ENCODE data around the gene PTCD1.

The PTCD1 gene

GRCh38 chr7:99404235-99404976, 34.2 kb downstream of the PTCD1 start:
- no peak for TF ChIP-seq CTCF (IDR thresholded peaks at IDR 0.05; ENCODE audit: insufficient read depth, low read depth, low read length, missing control alignments)
- no peak overlapping the region for H3K4me3 ChIP-seq (ENCODE audit: low read depth, low read length)
- DNase-seq (ENCODE audit: low read depth): no peak

- H3K4me3 ChIP-seq (ENCODE audit: low read depth, low read length): no peak overlapping the region
- TF ChIP-seq CTCF (IDR thresholded peaks at IDR 0.05; ENCODE audit: insufficient read depth, low read depth, low read length, missing control alignments): no peak
- no peak for DNase-seq (ENCODE audit: low read depth)
Measured at GRCh38 chr7:99403764-99404163, 34.8 kb downstream of the PTCD1 start.

- no peak for TF ChIP-seq CTCF (IDR thresholded peaks at IDR 0.05; ENCODE audit: insufficient read depth, low read depth, low read length, missing control alignments)
- H3K4me3 ChIP-seq (ENCODE audit: low read depth, low read length): no peak overlapping the region
- no peak for DNase-seq (ENCODE audit: low read depth)
Measured at GRCh38 chr7:99402854-99403253, 35.7 kb downstream of the PTCD1 start.

- H3K4me3 ChIP-seq (ENCODE audit: low read depth, low read length): no peak overlapping the region
- TF ChIP-seq CTCF (IDR thresholded peaks at IDR 0.05; ENCODE audit: insufficient read depth, low read depth, low read length, missing control alignments): no peak
- no peak for DNase-seq (ENCODE audit: low read depth)
Measured at GRCh38 chr7:99399597-99399996, 39.0 kb downstream of the PTCD1 start.

- DNase-seq (ENCODE audit: low read depth): no peak
Measured at GRCh38 chr7:99398891-99399445, 39.6 kb downstream of the PTCD1 start.

GRCh38 chr7:99397297-99397983, 41.2 kb downstream of the PTCD1 start:
- no peak for TF ChIP-seq CTCF (IDR thresholded peaks at IDR 0.05; ENCODE audit: insufficient read depth, low read depth, low read length, missing control alignments)
- no peak overlapping the region for H3K4me3 ChIP-seq (ENCODE audit: low read depth, low read length)
- DNase-seq (ENCODE audit: low read depth): no peak

More at GRCh38 chr7:99398891-99399445, 39.6 kb downstream of the PTCD1 start:
- no peak for TF ChIP-seq CTCF (IDR thresholded peaks at IDR 0.05; ENCODE audit: insufficient read depth, low read depth, low read length, missing control alignments)
- no peak overlapping the region for H3K4me3 ChIP-seq (ENCODE audit: low read depth, low read length)
